HG03045 (cell line): ENCODE data around the gene ACER2.
A peak's percentile ranks its signal among the peaks of the same experiment; 100 is the strongest.
"Not testable (repeated sequence)": the region's sequence is repeated elsewhere in the genome, so short reads cannot be mapped to it uniquely, and the experiment has no call there.

Experiments
- ATAC-seq: cut with Tn5 transposase; IDR thresholded peaks from one replicate; pipeline ENCODE4 v1.9.1; 2021; ENCODE audit warnings: mild to moderate bottlenecking, moderate library complexity; ENCODE audit not compliant: unreplicated experiment

Gene ACER2

DNA sequence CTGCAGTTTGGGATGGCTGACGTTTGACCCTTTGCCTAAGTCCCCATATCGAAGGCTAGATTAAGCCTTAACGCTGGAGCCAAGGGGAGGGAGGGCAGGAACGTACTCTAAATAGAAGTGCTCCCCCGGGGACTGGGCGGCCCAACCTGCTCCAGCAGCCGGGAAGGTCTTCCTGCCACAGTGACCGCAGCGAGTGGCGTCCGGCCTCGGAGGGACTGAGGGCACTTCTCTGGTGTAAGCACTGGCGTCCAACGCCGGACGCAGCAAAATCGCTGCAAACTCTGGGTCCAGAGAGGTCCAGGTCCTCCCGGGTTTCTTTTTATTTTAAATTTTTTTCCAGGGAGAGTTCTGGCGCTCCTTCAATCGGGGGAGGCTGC is 505 bp upstream of the ACER2 start:
- ATAC-seq, result peak; percentile 1

DNA sequence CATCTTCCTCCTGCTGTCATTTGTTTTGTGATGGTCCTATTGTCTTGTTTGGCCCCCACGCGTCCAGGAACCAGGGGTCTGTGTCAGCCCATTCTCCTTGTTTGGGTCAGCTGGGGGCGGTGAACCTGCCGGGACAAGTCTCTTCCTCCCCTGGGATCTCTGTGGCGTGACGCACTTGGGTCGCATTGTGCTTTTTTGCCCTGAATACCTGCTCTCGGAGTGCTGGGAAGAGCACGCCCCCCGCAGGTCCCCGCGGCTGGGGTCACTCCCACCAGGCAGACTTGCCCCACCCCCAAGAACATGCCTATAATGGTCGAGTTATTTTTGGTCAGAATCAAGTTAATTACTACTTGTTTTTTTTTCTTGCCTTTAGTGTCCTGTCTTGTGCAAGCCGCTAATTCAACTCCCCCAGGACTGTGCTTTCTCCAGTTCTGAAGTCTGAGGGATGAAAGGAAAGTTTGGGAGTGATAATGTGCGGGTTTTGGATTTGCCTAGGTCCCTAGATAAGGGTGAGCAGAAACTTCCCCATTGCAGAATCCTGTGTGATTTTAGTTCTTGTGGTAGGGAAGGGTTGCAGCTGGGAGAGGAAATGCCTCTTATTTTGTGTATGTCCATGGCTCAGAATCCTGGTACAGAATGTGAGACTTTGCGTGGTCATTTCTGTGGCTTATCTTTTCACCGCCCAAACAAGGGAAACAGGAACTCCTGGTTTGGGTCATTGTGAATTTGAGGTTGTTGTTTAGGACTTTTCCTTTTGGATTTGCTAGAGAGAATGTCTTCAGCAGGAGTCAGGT is 789 bp downstream of the ACER2 start:
- peak; percentile 11 for ATAC-seq

DNA sequence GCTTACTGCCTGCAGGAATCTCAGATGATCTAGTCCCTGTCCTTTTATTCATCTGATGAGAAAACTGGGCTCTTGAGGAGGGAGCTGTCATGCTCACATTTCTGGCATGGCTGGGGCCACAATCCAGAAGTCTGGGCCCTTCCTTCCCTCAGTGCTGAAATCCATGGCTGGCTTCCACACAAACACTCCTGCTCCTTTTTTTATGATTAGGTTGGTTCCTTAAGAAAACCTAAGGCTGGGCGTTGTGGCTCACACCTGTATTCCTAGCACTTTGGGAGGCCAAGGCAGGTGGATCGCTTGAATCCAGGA is 1.3 kb downstream of the ACER2 start:
- no peak for ATAC-seq

DNA sequence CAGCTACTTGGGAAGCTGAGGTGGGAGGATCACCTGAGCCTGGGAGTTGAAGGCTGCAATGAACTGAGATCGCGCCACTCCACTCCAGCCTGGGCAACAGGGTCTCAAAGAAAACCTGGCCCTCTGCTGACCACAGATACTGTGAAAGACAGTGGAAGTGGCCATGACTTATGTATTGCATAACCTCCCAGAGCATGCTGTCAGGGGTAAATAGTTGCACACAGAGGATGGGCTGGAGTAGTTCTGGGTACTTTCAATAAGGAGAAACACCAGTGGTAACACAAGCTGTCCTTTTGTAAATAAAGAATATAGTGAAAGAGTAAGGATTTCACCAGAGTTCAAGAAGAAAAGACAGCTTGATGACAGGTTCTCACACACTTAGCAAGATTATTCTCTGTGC is 1.8 kb downstream of the ACER2 start:
- ATAC-seq, result no peak

DNA sequence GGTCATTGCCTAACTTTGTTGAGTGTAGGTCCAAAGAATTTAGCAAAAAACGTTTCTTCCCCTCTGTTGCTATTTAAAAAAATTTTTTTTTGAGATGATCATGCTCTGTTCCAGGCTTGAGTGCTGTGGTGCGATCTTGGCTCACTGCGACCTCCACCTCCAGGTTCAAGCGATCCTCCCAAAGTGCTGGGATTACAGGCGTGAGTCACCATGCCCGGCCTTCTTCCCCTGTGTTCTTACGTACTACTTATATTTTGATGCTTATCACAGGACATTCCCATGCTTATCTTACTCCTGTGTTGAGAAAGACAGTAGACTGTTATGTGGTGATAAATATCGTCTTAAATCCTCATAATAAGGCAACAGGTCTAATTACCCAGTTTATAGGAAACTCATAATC is 2.5 kb downstream of the ACER2 start:
- no peak for ATAC-seq

DNA sequence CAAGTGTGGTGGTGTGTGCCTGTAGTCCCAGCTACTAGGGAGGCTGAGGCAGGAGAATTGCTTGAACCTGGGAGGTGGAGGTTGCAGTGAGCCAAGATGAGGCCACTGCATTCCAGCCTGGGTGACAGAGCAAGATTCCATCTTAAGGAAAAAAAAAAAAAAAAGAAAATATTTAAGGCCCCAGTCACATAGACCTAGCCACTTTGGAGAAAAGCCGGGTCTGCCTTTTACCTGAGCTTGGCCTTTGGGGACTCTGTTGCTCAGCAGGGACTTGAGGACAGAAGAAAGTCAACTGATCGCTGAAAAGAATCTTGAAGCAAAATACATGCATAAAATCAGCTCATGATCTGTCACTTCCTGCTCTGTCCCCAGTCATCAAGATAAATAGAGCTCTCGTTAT is 4.6 kb downstream of the ACER2 start:
- not testable (repeated sequence) for ATAC-seq

DNA sequence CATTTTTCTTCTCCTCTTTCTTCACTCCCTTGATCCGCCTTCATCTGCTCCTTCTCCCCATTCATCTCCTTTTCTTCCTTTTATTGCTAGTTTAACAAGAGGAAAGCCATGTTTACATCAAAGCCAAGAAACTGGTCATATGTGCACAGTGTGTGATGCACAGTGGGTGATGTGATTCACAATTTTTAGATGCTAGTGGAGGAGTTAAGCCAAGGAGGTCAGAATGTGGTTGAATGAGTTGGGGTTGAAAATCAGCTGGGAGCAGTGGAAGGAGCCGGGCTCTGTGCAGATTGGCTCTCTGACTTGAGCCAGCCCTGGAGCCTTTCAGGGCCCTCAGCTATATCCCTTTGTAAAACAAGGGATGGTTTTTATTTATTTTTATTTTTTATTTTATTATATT is 7.3 kb downstream of the ACER2 start:
- no peak for ATAC-seq

DNA sequence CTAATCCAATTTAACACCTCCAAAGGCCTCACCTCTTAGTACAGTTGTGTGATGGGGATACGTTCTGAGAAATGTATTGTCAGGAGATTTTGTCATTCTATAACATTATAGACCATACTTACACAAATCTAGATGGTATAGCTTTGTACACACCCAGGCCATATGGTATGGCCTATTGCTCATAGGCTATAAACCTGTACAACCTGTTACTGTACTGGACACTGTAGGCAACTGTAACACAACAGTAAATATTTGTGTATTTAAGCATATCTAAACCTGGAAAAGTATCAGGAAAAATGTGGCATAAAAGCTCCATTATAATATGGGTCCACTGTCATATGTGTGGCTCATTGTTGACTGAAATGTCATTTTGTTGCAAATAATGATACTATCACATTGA is 12.1 kb downstream of the ACER2 start:
- ATAC-seq, result no peak

DNA sequence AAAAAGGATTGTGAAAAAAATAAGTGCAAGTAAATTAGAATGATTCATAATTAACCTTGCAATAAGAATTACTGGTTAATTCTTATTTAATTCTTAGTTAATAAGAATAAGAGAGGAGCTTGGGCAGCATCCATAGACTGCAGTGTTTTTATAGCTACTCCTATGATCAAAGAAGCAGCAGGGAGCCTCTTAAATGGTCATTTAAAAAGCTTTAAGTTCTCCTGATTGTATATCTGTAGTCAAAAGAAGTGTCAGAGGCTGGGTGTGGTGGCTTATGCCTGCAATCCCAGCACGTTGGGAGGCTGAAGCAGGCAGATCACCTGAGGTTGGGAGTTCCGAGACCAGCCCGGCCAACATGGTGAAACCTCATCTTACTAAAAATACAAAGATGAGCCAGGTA is 14.4 kb downstream of the ACER2 start:
- ATAC-seq, result no peak

DNA sequence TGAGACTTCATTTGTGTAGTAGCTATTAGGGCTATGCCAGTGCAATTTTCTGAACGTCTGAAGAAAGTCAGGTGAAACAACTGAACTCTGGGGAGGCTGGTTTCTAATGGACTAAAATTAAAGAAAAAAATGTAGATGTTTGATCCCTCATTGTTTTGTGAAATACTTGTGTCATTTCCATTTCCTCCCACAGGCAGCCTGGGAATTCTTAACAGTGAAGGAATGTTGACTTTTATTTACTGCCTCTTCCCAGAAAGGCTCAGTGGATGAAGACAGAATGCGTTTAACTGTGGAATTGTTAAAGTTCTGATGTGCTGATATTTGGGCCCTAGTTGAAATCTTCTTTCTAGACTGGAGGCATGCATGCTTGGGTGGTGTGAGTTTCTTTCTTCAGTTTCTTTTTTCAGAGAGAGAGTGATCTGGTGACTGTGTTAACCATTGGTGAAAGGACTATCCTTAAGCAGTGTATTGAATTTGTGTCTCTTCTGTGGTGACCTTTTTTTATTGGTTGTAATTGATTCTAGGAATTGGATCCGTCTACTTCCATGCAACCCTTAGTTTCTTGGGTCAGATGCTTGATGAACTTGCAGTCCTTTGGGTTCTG is 15.5 kb downstream of the ACER2 start:
- peak; percentile 77 for ATAC-seq

DNA sequence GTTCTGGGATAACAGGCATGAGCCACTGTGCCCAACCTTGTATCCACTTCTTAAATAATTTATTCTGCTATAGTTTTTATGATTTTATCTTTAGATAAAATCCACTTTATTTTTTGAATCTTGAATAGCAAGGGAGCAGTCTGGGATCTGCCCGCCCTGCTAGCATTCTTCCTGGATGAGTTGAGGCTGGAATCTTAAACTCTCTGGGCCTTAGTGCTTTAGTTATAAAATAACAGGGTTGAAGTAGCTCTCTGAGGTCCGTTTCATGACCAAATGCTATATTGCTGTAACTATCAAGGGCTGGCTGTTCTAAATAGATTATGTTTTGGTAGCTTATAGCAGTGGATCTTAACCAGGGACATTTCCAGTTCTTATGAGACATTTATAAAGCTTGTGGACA is 20.8 kb downstream of the ACER2 start:
- ATAC-seq, result no peak

DNA sequence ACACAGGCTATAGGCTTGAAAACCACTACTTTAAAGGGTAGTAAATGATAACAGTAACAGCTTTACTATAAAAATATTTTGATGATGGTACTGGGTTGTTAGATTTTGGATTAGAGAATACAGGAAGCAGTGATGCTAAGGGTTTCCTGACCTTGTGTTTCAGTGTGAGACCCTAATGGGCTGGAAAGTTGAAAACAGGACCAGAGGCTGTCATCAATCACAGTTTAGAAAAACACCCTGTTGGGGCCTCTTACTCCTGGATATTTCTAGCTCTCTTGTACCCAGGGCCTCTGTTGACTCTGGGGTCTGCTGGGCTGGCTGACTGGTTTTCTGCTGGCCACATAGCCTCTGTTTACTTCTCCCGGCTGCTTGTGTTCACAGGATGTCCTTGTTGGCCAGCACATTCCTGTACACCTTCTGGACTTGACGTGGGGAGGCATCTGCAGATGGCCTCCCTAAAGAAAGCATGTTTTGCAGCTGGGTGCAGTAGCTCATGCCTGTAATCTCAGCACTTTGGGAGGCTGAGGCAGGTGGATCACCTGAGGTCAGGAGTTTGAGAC is 21.5 kb downstream of the ACER2 start:
- no peak for ATAC-seq

DNA sequence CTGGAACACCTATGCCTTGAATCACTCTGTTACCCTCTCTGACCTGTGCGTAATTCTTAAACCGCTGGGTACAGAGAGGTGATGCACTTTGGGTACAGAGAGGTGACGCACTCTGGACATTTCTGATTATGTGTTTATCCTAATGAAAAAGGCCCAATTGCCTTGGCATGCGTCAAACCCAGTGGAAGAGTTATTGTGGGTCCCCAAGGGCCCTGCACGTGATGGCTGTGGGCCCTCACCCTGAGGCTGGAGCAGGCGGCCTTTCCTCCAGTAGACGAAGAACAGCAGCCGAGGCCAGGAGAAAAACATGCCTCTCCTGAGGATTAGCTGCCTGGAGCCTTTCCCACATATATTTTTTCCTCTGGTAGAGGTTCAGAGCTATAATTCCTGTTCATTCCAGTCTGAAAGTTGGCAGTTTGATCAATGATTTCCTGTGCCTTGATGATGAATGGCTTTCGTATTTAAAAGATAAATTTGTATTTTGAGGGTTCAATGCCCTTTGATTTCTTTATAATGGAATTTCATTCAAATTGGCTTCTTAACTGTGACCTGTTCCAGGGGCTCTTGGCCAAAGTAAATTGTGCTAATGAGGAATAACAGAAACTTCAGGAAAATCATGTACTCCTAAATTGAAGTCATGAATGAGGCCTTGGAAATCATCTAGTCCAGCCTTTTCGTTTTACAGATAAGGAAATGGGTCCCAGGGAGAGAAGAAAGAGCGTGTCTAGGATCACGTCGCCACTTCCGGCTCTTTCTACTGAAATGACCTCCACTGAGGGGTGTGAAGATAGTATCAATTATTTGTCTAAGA is 22.8 kb downstream of the ACER2 start:
- ATAC-seq, result no peak

DNA sequence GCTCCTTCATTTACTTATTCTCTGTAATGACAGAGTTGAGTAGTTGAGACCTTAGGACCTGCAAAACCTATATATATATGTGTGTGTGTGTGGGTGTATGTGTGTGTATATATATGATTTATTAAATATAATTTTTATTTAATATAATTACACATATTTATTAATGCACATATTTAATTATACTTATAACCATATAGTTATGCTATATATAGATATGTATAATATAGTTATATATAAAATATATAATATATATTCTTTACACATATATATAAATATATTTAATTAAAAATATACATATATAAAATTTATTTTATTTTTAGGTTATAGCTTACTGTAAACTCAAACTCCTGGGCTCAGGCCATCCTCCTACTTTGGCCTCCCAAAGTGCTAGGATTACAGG is 23.7 kb downstream of the ACER2 start:
- ATAC-seq, result no peak

DNA sequence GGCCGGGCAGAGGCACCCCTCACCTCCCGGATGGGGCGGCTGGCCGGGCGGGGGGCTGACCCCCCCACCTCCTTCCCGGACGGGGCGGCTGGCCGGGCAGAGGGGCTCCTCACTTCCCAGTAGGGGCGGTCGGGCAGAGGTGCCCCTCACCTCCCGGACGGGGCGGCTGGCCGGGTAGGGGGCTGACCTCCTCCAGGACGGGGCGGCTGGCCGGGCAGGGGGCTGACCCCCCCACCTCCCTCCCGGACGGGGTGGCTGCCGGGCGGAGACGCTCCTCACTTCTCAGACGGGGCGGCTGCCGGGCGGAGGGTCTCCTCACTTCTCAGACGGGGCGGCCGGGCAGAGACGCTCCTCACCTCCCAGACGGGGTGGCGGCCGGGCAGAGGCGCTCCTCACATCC is 24.9 kb downstream of the ACER2 start:
- not testable (repeated sequence) for ATAC-seq

DNA sequence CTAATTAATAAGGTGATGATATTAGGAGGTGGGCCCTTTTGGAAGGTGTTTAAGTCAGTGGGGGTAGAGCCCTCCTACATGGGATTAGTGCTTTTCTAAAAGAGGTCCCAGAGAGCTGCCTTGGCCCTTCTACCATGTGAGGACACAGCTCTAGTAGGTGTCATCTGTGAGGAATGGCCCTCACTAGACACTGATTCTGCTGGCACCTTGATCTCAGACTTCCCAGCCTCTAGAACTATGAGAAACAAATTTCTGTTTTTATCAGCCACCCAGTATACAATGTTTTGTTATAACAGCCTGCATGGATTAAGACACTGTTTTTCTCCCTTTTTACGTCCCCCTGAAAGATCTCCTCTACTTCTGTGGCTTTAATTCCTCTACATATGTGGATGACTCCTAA is 31.6 kb downstream of the ACER2 start:
- no peak for ATAC-seq

DNA sequence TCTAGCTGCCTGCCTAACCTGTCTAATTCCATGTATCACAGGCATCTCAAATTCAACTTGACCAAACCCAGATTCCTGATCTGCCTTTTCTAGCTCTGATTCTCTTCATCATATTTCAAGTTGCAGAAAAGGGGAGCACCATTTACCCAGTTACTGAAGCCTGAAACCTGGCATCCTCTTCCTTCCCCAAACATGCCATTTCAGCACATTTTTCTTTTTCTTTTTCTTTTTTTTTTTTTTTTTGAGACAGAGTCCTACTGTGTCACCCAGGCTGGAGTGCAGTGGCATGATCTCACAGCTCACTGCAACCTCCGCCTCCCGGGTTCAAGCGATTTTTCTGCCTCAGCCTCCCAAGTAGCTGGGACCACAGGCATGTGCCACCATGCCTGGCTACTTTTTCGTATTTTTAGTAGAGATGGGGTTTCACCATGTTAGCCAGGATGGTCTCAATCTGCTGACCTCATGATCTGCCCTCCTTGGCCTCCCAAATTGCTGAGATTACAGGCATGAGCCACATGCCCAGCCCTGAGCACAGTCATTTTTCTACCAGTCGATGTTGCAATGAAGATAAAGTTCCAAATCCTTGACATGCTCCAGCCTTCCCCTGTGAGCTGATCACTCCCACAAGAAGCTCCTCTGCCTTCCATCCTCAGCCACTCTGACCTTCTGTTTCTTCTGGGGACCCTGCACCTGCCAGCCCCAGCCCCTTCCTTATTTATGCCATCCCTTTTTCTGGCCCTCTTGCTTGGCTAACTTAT is 32.2 kb downstream of the ACER2 start:
- ATAC-seq, result peak; percentile 20

DNA sequence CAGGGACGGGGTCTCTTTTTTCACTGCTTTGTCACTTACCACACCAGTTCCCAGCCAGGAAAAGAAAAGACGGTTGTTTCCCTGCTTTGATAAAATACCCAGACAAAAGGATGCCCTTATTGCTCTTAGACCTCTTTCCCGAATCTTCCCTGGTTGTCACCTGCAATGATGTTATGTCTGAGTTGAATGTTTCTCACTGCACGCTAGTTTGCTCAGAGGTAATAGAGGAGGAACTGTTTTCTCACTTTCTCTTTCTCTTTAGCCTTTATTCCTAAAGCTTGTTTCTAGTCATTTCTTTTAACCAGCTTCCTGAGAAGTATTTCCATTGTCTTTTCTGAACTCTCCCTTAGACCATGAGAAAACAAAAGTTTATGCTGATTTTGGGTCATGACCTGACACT is 32.9 kb downstream of the ACER2 start:
- ATAC-seq, result peak; percentile 87

DNA sequence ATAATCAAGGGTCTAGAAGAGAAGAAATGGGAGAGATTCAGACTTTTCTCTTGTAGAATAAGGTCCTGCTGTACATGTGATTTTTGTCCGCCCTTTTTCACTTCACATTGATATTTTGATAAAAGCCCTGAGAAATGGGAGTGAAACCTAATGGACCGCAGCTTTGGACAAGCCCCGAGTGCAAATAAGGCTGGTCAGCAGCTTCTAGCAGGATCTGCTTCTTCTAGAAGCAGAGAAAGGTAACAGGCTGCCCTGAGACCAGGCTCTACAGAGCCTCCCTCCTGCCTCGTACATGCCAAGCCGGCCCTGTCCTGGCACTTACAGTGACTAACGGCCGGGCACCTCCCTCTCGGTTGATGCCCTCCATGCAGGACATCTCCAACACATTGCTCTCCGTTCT is 33.4 kb downstream of the ACER2 start:
- ATAC-seq, result no peak

DNA sequence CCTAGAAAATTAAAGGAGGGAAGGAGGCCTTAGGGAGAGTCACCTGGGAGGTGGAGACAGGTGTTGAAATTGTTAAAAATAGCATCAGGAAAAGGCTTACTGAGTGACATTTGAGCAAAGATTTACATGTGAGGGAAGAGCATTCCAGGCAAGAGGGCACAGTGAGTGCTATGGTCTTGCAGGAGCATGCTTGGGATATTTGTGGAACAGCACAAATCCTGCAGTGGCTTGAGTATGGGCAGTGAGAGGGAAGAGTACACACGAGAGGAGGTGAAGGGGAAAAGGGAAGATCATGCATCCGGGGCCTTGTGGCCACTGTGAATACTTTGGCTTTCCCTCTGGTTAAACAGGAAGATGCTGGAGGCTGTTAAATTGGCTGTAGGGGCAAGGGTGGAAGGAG is 36.6 kb downstream of the ACER2 start:
- ATAC-seq, result no peak

DNA sequence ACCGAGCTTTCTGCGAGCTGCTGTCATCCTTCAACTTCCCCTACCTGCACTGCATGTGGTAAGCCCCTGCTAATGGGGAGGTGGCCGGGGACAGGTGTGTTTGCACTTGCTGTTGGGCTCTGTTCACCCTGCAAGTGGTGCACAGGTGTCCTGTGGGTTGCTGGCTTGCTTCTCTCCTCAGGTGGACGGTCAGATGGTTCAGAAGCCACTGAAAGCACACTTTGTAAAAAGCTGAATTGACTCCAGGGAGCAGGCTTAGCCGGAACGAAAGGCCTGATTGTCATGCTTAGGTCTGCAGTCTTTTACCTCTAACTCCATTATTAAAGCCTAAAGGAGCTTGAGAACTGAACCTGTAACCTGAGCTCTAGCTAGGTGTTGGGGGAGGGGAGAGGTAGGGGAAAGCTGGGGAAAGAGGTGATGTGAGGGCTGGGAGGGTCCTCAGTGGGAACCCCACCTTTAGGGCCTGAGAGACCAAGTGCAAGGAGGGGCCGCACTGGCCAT is 37.6 kb downstream of the ACER2 start:
- no peak for ATAC-seq
